GM23338 (cell line): ENCODE measurements around the gene PDE4D. TPM values are rescaled to one million over a fixed set of nuclear protein-coding genes. Genes with fewer than 3 reads are reported as not detected.

ENCODE experiments used
- ATAC-seq: fragments of 200-7000 bp; cut with Tn5 transposase; 3 replicates; pipeline ENCODE4 v1.9.1; 2020
- DNase-seq: peaks from one replicate; pipeline ENCODE4 v3.0.0-alpha.2; 2015; ENCODE audit warnings: low spot score
- H2AFZ ChIP-seq: fragments of 200-600 bp; sonication (generic); 2 replicates; pipeline ENCODE4 v1.8.0; 2016; ENCODE audit warnings: antibody characterized with exemption, mild to moderate bottlenecking, moderate library complexity
- H3F3A ChIP-seq: fragments of 200-600 bp; sonication (generic); replicated peaks from 2 replicates; pipeline ENCODE4 v1.8.0; 2017; ENCODE audit warnings: antibody characterized with exemption, mixed run types, low read depth
- H3K27ac ChIP-seq: fragments of 200-600 bp; sonication (generic); 2 replicates; pipeline ENCODE4 v1.6.1; 2016; ENCODE audit warnings: low read depth
- H3K27me3 ChIP-seq: fragments of 200-600 bp; sonication (generic); 2 replicates; pipeline ENCODE4 v1.8.0; 2016; ENCODE audit warnings: mild to moderate bottlenecking, mixed run types, moderate library complexity; ENCODE audit not compliant: insufficient read depth
- H3K36me3 ChIP-seq: fragments of 200-600 bp; sonication (generic); 2 replicates; pipeline ENCODE4 v1.8.0; 2016; ENCODE audit warnings: mild to moderate bottlenecking; ENCODE audit not compliant: insufficient read depth
- H3K4me1 ChIP-seq: fragments of 200-600 bp; sonication (generic); 2 replicates; pipeline ENCODE4 v1.8.0; 2016; ENCODE audit warnings: mild to moderate bottlenecking, moderate library complexity; ENCODE audit not compliant: insufficient read depth
- H3K4me2 ChIP-seq: fragments of 200-600 bp; sonication (generic); 2 replicates; pipeline ENCODE4 v1.7.1; 2017; ENCODE audit warnings: mixed run types
- H3K4me3 ChIP-seq: fragments of 200-600 bp; sonication (generic); 2 replicates; pipeline ENCODE4 v1.6.1; 2016; ENCODE audit warnings: mixed run types
- H3K79me2 ChIP-seq: fragments of 200-600 bp; sonication (generic); replicated peaks from 2 replicates; pipeline ENCODE4 v1.8.0; 2017; ENCODE audit warnings: mild to moderate bottlenecking; ENCODE audit not compliant: insufficient read depth
- H3K9me2 ChIP-seq: fragments of 200-600 bp; sonication (generic); 2 replicates; pipeline ENCODE4 v1.8.0; 2017; ENCODE audit not compliant: insufficient read depth
- H4K20me1 ChIP-seq: fragments of 200-600 bp; sonication (generic); replicated peaks from 2 replicates; pipeline ENCODE4 v1.8.0; 2017; ENCODE audit warnings: mild to moderate bottlenecking; ENCODE audit not compliant: insufficient read depth
- H3K27ac Mint-ChIP-seq: 2 replicates; pipeline ENCODE4 v1.8.0; 2020; ENCODE audit warnings: inconsistent platforms, mild to moderate bottlenecking, moderate library complexity, mixed read lengths
- H3K27me3 Mint-ChIP-seq: 3 replicates; pipeline ENCODE4 v1.8.0; 2022; ENCODE audit warnings: low read depth, mild to moderate bottlenecking, moderate library complexity, mixed read lengths, inconsistent platforms; ENCODE audit not compliant: insufficient read depth, poor library complexity
- H3K36me3 Mint-ChIP-seq: 3 replicates; pipeline ENCODE4 v1.8.0; 2021; ENCODE audit warnings: low read depth, mild to moderate bottlenecking, inconsistent platforms, moderate library complexity, mixed read lengths
- H3K4me1 Mint-ChIP-seq: 3 replicates; pipeline ENCODE4 v1.8.0; 2020; ENCODE audit warnings: mild to moderate bottlenecking, inconsistent platforms, mixed read lengths
- H3K4me3 Mint-ChIP-seq: 3 replicates; pipeline ENCODE4 v1.8.0; 2021; ENCODE audit warnings: moderate library complexity, mild to moderate bottlenecking, inconsistent platforms, mixed read lengths
- H3K9me3 Mint-ChIP-seq: 3 replicates; pipeline ENCODE4 v1.8.0; 2020; ENCODE audit warnings: moderate library complexity, mild to moderate bottlenecking, inconsistent platforms, mixed read lengths
- CREB1 ChIP-seq: fragments of 250-450 bp; sonication (Bioruptor Pico); IDR thresholded peaks from 2 replicates; pipeline ENCODE4 v1.5.0; 2020; ENCODE audit warnings: low read depth, mild to moderate bottlenecking, moderate library complexity
- CTCF ChIP-seq, 2 experiments: fragments of 200-600 bp in 1 of 2; sonication (generic) in 1 of 2; conservative IDR thresholded peaks; 2 replicates each; pipeline versions ENCODE4 v1.5.1 to v1.6.1; 2016 to 2017; ENCODE audit warnings: antibody characterized with exemption in 2 of 2, low read depth in 2 of 2, mild to moderate bottlenecking in 2 of 2, moderate library complexity in 1 of 2
- ETS1 ChIP-seq: IDR thresholded peaks from 2 replicates; pipeline ENCODE4 v1.6.1; 2016; ENCODE audit warnings: antibody characterized with exemption
- EZH2 ChIP-seq: fragments of 200-600 bp; sonication (generic); IDR thresholded peaks from one replicate; pipeline ENCODE4 v1.8.0; 2017; ENCODE audit warnings: antibody characterized with exemption, mild to moderate bottlenecking, low read depth; ENCODE audit not compliant: unreplicated experiment
- EZH2phosphoT487 ChIP-seq: fragments of 200-600 bp; sonication (generic); IDR thresholded peaks from one replicate; pipeline ENCODE4 v1.8.1; 2018; ENCODE audit warnings: antibody characterized with exemption; ENCODE audit not compliant: unreplicated experiment
- JUNB ChIP-seq: IDR thresholded peaks from one replicate; pipeline ENCODE4 v1.6.1; 2016; ENCODE audit warnings: antibody characterized with exemption; ENCODE audit not compliant: unreplicated experiment
- NANOG ChIP-seq: IDR thresholded peaks from 2 replicates; pipeline ENCODE4 v1.6.1; 2016; ENCODE audit warnings: antibody characterized with exemption, borderline replicate concordance
- POLR2AphosphoS5 ChIP-seq: IDR thresholded peaks from 2 replicates; pipeline ENCODE4 v1.6.1; 2016; ENCODE audit warnings: antibody characterized with exemption, low read depth
- REST ChIP-seq: IDR thresholded peaks from one replicate; pipeline ENCODE4 v1.6.1; 2018; ENCODE audit warnings: antibody characterized with exemption; ENCODE audit not compliant: unreplicated experiment
- STAT1 ChIP-seq: IDR thresholded peaks from one replicate; pipeline ENCODE4 v1.6.1; 2016; ENCODE audit warnings: antibody characterized with exemption; ENCODE audit not compliant: unreplicated experiment
- ZNF114 ChIP-seq: fragments of 250-450 bp; sonication (Bioruptor Pico); IDR thresholded peaks from 2 replicates; pipeline ENCODE4 v1.5.0; 2020; ENCODE audit warnings: mild to moderate bottlenecking, moderate library complexity
- ZNF331 ChIP-seq: fragments of 250-450 bp; sonication (Bioruptor Pico); IDR thresholded peaks from 2 replicates; pipeline ENCODE4 v1.5.0; 2020; ENCODE audit warnings: low read depth, mild to moderate bottlenecking, moderate library complexity
- ZNF462 ChIP-seq: fragments of 250-450 bp; sonication (Bioruptor Pico); IDR thresholded peaks from 2 replicates; pipeline ENCODE4 v1.5.0; 2020; ENCODE audit warnings: mild to moderate bottlenecking, moderate library complexity
- polyA plus RNA-seq: library from polyadenylated mRNA; unstranded; fragments of >200 nt; fragmentation: Nextera tagmentation; extraction: Ambion mirVana; gene quantifications from 2 replicates; pipeline ENCODE4 v1.2.1, GENCODE V29; 2016
- total RNA-seq: library from RNA; depleted of rRNA; stranded (reverse); fragments of >200 nt; shearing (Covaris generic); gene quantifications from 2 replicates; pipeline ENCODE4 v1.2.3, GENCODE V29; 2014

PDE4D gene
- total and polyA plus RNA-seq, 2 experiments from 2014 or later = 2.1 to 4.7 TPM

- no peaks in the 10 kb centered on the region for H3K79me2 ChIP-seq
- peaks cover 4% of the 10 kb centered on the region for H3K27me3 Mint-ChIP-seq
- no peak overlapping the region for H3K27ac ChIP-seq
- peaks cover 51% of the 10 kb centered on the region for H3K4me1 Mint-ChIP-seq
- no peaks in the 10 kb centered on the region for H3K36me3 ChIP-seq
- peaks cover 44% of the 10 kb centered on the region for H3K4me1 ChIP-seq
- no peak overlapping the region for H3K4me3 ChIP-seq
- no peaks in the 10 kb centered on the region for H4K20me1 ChIP-seq
- H3K9me2 ChIP-seq = no peaks in the 10 kb centered on the region
- H3K27me3 ChIP-seq = no peaks in the 10 kb centered on the region
- no peak for DNase-seq
- no peak for TF ChIP-seq POLR2AphosphoS5
- TF ChIP-seq REST = no peak
- TF ChIP-seq CREB1 (CRISPR knock-in tag) = no peak
- no peak for TF ChIP-seq ZNF462
- TF ChIP-seq ZNF331 (CRISPR knock-in tag) = no peak
- no peak for TF ChIP-seq EZH2
- no peak for TF ChIP-seq ZNF114 (CRISPR knock-in tag)
- TF ChIP-seq JUNB = no peak
- no peak for TF ChIP-seq EZH2phosphoT487
- TF ChIP-seq CTCF (conservative IDR thresholded peaks at IDR 0.05; ENCODE audit: low read depth in 2 of 2) = no peak
- TF ChIP-seq STAT1 = no peak
- TF ChIP-seq ETS1 = no peak
- TF ChIP-seq NANOG = no peak
- ATAC-seq = no peak
- no peaks in the 10 kb centered on the region for H3K36me3 Mint-ChIP-seq
- H3F3A ChIP-seq = no peaks in the 10 kb centered on the region
- no peaks in the 10 kb centered on the region; the same call in 2 of the 3 replicates for H3K9me3 Mint-ChIP-seq
- H3K4me2 ChIP-seq = no peak overlapping the region
- no peak overlapping the region for H3K4me3 Mint-ChIP-seq
- H3K27ac Mint-ChIP-seq = no peak overlapping the region
- H2AFZ ChIP-seq = peak overlapping the region; percentile 18; the same call in 1 of the 2 replicates
Observed at GRCh38 chr5:59583151-59583809, 310.2 kb downstream of the PDE4D start.
